Mucosa of gallbladder (tissue), 1 donor: ENCODE measurements around the gene SLAMF1. TPM values are rescaled to one million over a fixed set of nuclear protein-coding genes. Genes with fewer than 3 reads are reported as not detected.
"Not testable (repeated sequence)": the region's sequence is repeated elsewhere in the genome, so short reads cannot be mapped to it uniquely, and the experiment has no call there.

ENCODE experiments used
- DNase-seq: peaks from one replicate; pipeline ENCODE4 v3.0.0-alpha.2; 2020; ENCODE audit warnings: low spot score
- total RNA-seq: library from RNA; stranded (reverse); gene quantifications from one replicate; pipeline ENCODE4 v1.2.1, GENCODE V29; 2021
- donor health status: DM: no; HTN: no; CAD: no.

Gene SLAMF1, protein sequence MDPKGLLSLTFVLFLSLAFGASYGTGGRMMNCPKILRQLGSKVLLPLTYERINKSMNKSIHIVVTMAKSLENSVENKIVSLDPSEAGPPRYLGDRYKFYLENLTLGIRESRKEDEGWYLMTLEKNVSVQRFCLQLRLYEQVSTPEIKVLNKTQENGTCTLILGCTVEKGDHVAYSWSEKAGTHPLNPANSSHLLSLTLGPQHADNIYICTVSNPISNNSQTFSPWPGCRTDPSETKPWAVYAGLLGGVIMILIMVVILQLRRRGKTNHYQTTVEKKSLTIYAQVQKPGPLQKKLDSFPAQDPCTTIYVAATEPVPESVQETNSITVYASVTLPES
- total RNA-seq: 2.8 TPM

DNA sequence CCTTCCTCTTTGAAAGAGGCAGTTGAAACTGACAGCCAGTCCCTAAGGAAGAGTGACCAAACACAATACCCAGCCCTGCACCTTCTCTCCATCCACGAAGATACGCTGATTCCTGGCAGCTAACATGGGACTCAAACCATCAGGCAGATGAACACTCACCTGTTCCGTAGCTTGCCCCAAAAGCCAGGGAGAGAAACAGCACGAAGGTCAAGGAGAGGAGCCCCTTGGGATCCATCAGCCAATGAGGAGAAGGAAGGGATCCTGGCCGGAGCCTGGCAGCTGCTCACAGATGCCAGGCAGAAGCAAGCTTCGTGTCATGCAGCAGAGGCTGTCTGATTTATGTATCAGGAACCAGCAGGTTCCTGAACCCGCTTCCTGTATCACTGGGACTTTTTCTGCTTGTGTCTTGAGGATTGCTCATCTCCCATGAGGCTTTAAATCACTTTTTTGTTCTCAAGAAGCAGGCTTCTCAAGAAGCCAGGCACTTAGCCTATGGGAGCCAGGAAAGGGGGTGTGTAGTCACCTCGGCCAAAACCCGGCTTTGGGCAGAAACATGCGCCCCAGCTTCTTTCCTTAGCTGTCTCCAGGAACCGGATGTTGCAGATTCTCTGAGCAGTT is at the start of gene SLAMF1:
Gene SLAMF1, minus strand, starts transcription at position 334 of the 618 bp plus-strand sequence. Its CDS starts 99 bp downstream, at position 235.
- DNase-seq: no peak

DNA sequence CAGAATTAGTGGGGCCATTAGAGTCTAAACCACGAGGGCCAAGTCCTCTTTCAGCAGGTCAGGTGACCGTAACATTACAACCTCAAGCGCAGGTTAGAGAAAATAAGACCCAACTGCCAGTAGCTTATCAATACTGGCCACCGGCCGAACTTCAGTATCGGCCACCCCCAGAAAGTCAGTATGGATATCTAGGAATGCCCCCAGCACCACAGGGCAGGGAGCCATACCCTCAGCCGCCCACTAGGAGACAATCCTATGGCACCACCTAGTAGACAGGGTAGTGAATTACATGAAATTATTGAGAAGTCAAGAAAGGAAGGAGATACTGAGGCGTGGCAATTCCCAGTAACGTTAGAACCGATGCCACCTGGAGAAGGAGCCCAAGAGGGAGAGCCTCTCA is 45.5 kb upstream of the SLAMF1 start:
- not testable (repeated sequence) for DNase-seq

DNA sequence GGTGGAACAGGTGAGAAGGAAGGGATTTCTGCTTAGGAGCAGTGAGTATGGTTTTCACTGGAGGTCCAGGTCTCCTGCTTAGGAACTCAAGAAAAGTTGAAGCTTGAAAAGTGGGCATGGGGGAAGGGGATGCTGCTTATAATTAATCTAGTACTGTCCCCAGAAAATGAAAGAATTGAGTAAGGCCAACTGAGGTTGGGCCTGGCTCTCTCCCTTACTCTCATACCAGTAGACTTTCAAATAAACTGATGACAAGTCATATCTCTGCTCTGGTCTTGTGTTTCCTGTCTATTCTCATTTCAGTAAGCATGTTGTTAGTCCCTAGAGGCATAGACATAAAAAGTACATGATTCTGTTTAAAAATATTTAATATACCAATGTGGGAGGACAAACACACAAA is 38.4 kb upstream of the SLAMF1 start:
- no peak for DNase-seq

DNA sequence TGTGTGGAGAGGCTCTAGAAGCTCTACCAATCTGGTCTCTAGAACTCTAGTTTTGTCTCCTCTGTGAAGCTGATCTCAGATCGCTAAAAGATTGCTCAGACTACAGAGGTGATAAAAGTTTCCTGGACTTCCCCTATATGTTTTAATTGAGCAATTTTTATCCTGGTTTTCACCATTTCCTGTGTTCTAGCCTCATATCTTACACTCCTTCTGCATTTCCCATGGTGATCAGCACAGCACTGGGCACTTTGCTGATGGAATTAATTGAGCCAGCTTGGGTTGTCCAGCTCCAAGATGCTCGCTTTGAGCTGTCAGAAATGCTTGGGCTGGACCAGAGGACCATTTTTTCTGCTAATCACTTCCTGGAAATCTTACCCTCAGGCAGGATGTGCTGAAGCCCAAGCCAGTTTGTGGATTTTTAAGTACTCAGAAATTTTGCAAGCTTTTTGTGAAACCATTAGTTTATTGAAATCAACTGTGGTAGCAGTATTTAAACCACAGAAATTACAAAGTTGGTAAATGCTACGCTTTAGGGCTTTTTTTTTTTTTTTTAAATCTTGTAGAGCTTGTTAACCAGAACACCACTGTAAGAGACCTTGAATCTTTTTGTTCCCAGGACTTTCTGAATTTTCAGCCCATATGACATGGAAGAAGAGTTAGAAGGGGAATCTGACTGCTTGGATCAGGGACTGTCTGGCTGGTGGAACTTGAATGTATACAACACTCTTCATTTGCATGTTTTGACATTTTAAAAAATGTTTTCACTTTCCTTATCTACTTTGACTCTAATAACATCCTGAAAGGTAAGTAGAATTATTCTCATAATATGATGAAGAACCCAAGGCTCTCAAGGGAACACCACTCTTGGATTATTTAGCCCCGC is 36.4 kb upstream of the SLAMF1 start:
- no peak for DNase-seq

DNA sequence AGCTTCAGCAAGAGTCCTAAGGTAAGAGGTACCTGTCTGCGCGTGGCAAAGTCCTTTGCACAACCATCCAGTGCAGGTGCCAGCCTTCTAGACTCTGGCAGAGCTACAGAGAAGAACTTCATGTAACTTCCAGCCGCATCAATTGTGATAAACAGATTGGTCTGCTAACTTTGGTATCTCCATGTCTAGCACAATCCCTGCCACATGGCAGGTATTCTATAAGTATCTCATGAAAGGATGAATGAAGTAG is 35.0 kb upstream of the SLAMF1 start:
- DNase-seq: no peak

DNA sequence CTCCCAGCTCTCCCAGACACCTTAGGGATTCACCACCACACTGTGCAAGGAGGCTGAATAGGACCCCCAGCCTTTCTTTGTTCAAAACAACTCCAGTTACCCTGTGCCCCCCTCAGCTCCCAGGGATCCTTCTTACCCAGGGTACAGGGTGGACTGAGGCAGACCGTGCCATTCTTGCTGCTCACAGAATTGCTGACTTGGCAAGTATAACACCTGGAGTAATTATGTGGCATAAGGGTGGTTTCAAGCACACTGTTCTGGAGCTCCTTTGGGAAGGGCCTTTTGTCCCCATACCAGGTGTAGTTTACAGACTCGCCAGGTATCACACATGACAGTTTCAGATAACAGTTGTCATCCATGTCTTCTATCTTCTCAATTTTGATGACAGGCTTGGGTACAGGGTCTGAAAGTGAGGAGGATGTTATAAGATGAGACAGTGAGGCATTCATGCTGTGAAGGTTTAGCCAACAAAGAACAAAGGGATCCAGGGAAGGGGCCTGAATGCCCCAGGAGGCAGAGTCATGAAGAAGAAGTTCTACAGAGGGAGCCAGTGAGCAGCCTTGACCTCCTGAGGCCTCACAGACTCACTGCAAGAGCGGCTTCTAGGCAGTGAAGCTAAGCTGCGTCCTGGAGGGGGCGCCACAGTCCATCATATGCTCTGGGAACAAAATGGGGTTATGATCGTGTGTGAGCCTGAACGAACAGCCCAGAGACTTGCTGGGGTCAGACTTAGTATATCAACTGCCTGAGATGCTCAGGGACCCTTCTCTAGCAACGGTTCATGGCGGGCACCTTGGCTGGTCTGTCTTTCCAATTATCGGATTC is 34.4 kb upstream of the SLAMF1 start:
- DNase-seq: peak; percentile 55

DNA sequence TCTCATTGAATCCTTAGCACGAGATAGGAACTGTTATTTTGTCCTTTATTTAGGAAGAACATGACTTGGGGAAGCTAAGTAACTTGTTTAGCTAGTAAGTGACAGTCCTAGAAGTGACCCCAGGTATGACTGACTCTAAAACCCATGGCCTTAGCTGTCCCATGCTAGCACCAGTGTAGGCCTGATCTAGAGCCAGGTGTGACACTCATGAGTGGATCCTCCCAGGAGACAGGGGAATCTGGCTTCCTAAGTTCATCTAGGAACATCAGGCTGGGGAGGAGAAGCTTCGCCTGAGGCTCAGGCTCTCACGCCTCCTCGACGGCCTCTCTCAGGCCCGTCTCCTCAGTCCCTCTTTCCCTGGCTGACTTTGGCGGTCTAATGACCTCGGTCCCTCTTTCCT is 33.6 kb upstream of the SLAMF1 start:
- no peak for DNase-seq

DNA sequence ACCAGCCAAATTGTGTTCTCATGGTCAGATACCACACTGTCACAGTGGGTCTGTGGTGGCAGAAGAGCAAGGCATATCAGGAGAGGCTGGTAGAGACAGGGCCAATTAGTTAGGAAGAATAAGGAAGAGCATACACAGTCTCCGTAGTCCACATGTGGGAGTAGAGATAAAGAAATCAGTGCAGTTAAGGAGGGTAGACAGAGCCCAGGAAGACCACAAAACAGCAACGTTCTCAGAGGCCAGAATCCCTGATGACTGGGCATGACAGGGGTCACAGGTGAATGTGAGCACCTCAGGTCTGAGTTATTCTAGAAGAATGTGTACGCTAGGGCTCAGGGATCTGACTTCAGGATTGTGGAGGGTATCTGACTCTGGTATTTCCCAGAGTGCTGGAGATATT is 33.0 kb upstream of the SLAMF1 start:
- no peak for DNase-seq

DNA sequence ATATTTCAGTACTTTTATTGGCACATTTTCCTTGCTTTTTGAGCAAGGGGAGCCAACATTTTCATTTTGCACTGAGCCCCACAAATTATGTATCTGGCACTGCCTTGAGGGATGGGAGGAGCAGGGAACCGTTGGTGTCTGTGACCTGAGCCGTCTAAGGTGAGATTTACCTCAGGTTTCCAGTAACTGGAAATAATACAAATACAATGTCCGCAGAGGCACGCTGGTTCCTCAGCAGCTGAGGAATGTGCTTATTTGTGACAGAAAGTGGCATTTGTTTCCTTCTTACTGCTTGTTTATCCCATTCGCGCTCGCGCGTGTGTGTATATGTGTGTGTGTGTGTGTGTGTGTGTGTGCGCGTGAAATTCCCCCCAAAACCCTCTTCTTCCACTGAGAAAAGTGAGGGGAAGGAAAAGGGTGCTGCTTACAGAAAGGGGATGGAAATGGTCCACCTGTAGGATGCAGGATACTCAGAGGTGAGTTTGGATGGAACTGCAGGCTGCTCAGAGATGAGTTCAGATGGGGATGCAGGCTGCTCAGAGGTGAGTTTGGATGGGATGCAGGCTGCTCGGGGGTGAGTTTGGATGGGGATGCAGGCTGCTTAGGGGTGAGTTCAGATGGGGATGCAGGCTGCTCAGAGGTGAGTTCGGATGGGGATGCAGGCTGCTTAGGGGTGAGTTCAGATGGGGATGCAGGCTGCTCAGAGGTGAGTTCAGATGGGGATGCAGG is 30.2 kb upstream of the SLAMF1 start:
- DNase-seq: no peak

DNA sequence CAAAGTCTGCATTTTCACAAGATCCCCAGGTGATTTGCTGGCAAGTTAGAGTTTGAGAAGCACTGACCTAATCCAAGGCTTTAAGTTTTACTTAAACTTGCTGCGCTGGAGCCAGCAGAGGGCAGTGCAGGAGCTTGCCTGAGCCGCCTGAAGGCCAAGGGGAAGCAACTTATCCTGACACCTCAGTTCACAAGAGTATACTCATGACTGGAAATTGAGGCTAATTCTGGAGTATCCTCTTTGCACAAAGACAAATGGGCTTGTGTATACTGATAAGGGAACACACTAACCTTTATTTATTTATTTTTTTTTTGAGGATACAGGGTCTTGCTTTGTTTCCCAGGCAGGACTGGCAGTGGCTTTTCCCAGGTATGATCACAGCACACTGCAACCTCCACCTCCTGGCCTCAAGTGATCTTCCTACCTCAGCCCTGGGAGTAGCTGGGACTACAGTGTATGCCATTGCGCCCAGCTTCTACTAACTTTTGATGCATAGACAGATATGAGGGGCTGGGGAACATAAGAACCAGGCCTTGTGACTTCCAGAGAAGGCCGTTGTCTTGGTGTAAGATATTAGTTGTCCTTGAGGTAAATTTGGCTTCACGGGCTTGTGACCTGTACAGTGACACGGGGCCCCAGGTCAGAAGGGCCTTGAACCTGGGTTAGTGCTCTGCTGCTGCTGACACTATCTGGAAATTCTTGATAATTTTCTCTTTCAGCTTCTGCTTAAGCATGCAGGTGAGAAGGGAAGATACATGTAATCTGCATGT is 29.0 kb upstream of the SLAMF1 start:
- peak; percentile 66 for DNase-seq

DNA sequence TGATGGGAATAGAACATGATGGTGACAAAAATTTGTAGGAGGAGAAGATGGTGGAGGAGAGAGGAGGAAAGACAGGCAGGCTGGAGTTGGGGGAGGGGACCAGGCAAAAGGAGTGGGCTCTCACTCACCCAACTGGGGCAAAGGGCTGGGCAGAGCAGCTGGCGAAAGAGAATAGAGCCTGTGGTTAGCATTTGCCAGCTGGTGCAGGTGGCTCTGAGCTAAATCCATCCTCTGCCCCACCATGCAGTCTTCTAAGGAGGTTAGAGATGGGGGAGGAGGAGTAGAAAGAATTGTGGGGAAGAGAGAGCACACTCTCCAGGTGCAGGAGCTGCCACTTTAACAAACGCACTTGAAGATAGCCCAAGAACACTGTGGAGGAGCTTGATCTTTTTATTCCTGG is 27.6 kb upstream of the SLAMF1 start:
- no peak for DNase-seq

DNA sequence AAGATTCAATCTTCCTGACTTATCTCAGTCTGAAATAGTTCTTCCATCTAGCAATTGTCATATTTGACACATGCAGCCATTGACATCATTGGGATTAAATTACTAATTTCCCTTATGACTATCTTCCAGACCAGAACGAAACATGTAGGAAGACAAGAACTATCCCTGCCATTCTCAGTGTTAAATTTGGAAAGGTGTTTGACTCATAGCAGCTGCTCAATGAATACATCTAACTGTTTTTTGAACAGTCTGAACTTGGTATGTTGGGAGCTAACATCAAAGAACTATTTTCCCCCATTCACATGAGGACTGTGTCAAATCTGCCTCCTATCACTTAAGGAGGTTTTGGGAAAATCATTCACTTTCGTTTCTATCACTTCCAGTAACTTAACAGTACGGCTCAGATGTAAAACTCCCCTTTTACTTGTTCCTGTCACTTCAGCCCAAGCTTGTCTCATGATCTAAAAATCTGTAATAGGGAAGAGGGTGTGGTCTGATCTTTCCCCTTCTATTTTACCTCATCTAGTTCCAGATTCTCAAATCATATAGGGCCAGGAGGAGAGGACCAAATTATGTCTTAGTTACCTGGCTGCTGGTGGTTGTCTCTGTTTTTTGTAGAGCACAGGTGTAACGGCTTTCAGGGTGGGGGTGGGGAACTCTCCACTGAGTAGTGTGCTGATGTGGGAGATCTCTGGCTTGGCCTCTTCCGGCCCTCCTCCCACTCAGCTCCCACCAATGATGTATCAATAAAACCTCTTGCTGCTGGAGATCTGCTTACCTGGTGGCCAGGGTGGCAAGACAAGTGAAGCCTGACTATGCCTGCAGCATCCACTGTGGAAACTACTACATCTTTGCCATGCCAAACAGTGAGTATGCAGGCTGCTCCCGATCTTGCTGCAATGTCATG is 26.2 kb upstream of the SLAMF1 start:
- no peak for DNase-seq

DNA sequence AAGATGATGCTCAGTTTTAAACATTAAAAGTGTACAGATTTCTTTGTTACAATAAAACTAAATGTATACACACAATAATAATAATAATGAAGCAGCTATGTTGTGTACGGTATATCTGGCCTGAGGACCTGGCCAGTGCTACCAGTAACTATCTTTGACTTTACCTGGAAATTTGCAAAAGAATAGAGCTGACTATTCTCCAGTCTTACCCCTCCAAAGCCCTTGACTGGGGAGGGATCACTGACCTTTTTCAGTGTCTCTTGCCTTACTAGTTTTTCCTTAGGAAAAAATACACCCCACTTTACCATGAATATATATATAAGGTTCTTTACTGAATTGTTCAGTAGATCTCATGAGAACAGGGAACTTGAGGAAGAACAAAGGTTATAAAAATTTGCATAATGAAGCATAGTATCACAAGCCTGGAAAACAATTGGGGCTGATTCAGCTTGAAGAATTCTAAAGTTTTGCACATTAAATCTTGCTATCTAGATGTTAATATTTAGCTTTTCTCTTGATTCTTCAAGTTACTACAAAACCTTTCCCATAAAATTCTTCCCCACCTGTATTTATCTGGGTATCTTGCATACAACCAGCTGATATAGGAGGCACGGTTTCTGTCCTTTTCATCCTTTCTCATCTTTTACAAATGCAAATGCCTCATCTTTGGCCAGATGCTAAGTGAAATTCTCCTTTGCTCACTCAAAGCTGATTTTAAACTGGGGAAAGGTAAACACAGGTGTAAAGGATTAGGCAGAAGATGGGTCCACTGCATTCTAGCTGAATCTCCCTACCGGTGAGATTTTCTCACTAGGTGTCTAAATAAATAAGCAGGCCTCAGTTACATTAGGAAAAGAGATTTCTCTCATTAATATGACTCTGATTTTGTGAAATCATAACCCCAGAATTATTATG is 25.0 kb upstream of the SLAMF1 start:
- no peak for DNase-seq

DNA sequence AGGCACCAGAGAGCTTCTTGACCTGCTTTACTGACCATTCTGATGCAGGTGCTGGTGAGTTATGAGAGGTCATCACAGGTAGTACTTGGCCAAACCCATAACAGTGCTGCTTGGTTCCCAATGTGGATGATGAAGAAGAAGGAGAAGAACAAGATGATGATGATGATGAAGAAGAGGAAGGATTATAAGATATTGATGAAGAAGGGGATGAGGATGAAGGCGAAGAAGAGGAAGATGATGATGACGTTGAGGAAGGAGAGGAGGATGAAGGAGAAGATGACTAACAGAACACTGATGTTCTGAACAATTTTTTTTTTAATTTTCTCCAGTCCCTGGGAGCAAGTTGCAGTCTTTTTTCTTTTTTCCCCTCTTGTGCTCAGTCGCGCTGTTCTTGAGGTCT is 23.9 kb upstream of the SLAMF1 start:
- DNase-seq: no peak

DNA sequence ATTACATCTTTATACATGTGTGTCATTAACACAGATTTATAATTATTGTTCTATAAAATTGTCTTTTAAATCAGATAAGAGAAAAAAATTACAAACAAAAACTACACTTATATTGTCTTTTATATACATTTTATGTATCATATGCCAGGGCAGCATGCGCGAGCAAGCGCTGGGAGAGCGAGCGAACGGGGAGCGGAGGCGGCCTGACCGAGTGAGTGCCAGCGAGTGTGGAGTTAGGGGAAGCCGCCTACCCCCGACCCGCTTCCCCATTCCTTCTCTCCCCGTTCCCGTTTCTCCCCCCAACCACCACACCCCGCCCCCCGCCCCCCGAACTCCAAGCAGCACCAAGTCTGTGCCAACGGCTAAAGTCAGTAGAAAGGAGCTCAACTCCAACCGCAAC is 23.0 kb upstream of the SLAMF1 start:
- no peak for DNase-seq

DNA sequence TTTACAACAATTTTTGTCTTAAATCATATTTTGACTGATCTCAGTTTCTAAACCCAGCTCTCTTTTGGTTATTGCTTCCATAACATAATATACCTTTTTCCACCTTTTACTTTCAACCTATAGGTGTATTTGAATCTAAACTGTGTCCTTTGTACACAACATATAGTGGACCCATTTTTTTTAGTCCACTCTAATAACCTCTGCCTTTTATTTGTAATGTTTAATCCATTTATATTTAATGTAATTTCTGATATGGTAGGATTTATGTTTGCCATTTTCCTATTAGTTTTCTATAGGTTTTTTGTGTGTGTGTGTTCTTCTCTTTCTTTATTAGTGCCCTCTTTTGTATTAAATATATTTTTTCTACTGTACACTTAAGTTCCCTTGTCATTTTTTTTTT is 22.4 kb upstream of the SLAMF1 start:
- no peak for DNase-seq

DNA sequence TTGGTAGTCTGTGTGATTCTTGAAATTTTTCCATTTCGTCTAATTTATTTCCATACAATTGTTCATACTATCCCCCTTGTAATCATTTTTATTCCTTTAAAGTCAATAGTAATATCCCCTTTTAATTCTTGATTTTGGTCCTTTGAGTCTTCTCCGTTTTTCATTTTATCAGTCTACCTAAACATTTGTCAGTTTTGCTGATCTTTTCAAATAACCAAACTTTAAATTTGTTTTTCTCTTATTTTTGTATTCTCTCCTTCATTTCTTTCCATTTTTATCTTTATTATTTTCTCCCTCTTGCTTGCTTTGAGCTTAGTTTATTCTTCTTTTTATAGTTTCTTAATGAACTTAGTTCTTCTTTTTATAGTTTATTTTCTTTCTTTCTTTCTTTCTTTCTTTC is 21.1 kb upstream of the SLAMF1 start:
- DNase-seq: no peak

DNA sequence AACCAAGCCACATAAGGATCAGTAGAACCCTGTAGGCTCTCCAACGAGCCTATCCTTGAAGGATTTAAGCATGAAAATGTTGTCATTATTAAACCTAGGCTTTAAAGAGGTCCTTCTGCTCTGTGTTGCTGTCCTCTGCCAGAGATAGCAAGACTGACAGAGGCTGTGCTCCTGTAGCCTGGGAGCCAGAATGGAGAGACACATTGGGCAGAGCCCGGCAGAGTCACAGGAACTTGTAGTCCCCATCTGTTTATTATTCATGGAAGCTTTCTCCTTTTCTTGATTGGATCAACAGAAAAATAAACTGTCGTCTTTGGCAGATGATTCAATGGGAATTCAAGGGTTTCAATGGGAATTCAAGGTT is 19.2 kb upstream of the SLAMF1 start:
- DNase-seq: no peak
